DOHH2 (cell line): ENCODE data around the gene CAMTA1.

Source experiments
- H3F3A ChIP-seq: fragments of 200-600 bp; sonication (generic), shearing (Covaris generic); 2 replicates; pipeline ENCODE4 v1.6.0; 2016; ENCODE audit warnings: antibody characterized with exemption, mild to moderate bottlenecking; ENCODE audit not compliant: control insufficient read depth, insufficient read depth
- H3K27ac ChIP-seq: fragments of 200-600 bp; sonication (generic); 2 replicates; pipeline ENCODE4 v1.5.1; 2014; ENCODE audit warnings: low read depth, mild to moderate bottlenecking, low read length, moderate library complexity
- H3K27me3 ChIP-seq: fragments of 200-600 bp; sonication (generic); 2 replicates; pipeline ENCODE4 v1.6.1; 2014; ENCODE audit warnings: mild to moderate bottlenecking, low read length, mixed read lengths; ENCODE audit not compliant: control insufficient read depth
- H3K36me3 ChIP-seq: fragments of 200-600 bp; sonication (generic); 2 replicates; pipeline ENCODE4 v1.6.1; 2014; ENCODE audit warnings: mild to moderate bottlenecking, low read length, moderate library complexity, mixed read lengths; ENCODE audit not compliant: control insufficient read depth
- H3K4me1 ChIP-seq: fragments of 200-600 bp; sonication (generic); 2 replicates; pipeline ENCODE4 v1.6.1; 2014; ENCODE audit warnings: mild to moderate bottlenecking, low read length, mixed read lengths; ENCODE audit not compliant: control insufficient read depth
- H3K4me2 ChIP-seq: fragments of 200-600 bp; sonication (generic); 2 replicates; pipeline ENCODE4 v1.6.0; 2014; ENCODE audit warnings: mild to moderate bottlenecking, low read length, moderate library complexity
- H3K4me3 ChIP-seq: fragments of 200-600 bp; sonication (generic); 2 replicates; pipeline ENCODE4 v1.5.1; 2014; ENCODE audit warnings: mild to moderate bottlenecking, low read length, mixed read lengths
- H3K79me2 ChIP-seq: fragments of 200-600 bp; sonication (generic); 2 replicates; pipeline ENCODE4 v1.6.1; 2014; ENCODE audit warnings: mild to moderate bottlenecking, low read length, mixed read lengths; ENCODE audit not compliant: control insufficient read depth
- H3K9me2 ChIP-seq: fragments of 200-600 bp; sonication (generic); replicated peaks from 2 replicates; pipeline ENCODE4 v1.6.1; 2014; ENCODE audit warnings: mild to moderate bottlenecking, low read length, mixed read lengths; ENCODE audit not compliant: control insufficient read depth
- H3K9me3 ChIP-seq: fragments of 200-600 bp; sonication (generic); 2 replicates; pipeline ENCODE4 v1.6.1; 2014; ENCODE audit warnings: antibody characterized with exemption, low read length, mixed read lengths; ENCODE audit not compliant: control insufficient read depth, insufficient read depth
- H4K20me1 ChIP-seq: fragments of 200-600 bp; sonication (generic); 2 replicates; pipeline ENCODE4 v1.6.0; 2014; ENCODE audit warnings: low read depth, mild to moderate bottlenecking, antibody characterized with exemption, low read length, moderate library complexity; ENCODE audit not compliant: control insufficient read depth, insufficient read depth
- CTCF ChIP-seq: fragments of 200-600 bp; sonication (generic); IDR thresholded peaks from one replicate; pipeline ENCODE4 v1.5.1; 2014; ENCODE audit warnings: antibody characterized with exemption, mild to moderate bottlenecking, low read depth, low read length; ENCODE audit not compliant: poor library complexity, severe bottlenecking
- EZH2phosphoT487 ChIP-seq: fragments of 200-600 bp; sonication (generic); IDR thresholded peaks from 2 replicates; pipeline ENCODE4 v1.6.1; 2017; ENCODE audit warnings: borderline replicate concordance, mild to moderate bottlenecking, antibody characterized with exemption, low read length, moderate library complexity, mixed read lengths

The CAMTA1 gene

GRCh38 chr1:7554385-7555235, 769.4 kb downstream of the CAMTA1 start:
- no peaks in the 10 kb centered on the region for H3K27me3 ChIP-seq
- no peaks in the 10 kb centered on the region for H4K20me1 ChIP-seq
- H3K36me3 ChIP-seq, result no peaks in the 10 kb centered on the region
- H3K79me2 ChIP-seq, result no peaks in the 10 kb centered on the region
- H3K4me1 ChIP-seq, result 0 out of 2 replicates have a peak, but pooled peaks cover 3% of the 10 kb centered on the region
- no peaks in the 10 kb centered on the region for H3F3A ChIP-seq
- no peak for TF ChIP-seq CTCF
- no peak for TF ChIP-seq EZH2phosphoT487
- H3K9me2 ChIP-seq, result no peaks in the 10 kb centered on the region
- H3K4me3 ChIP-seq, result no peak overlapping the region
- no peaks in the 10 kb centered on the region for H3K9me3 ChIP-seq
- no peak overlapping the region for H3K27ac ChIP-seq
- no peak overlapping the region for H3K4me2 ChIP-seq

- H3K27ac ChIP-seq, result no peak overlapping the region
Observed at GRCh38 chr1:7555391-7556185, 770.3 kb downstream of the CAMTA1 start.

GRCh38 chr1:7557301-7557891, 772.1 kb downstream of the CAMTA1 start:
- no peaks in the 10 kb centered on the region for H3K9me2 ChIP-seq
- H3K27me3 ChIP-seq, result no peaks in the 10 kb centered on the region
- no peaks in the 10 kb centered on the region for H3K79me2 ChIP-seq
- H3K36me3 ChIP-seq, result no peaks in the 10 kb centered on the region
- H4K20me1 ChIP-seq, result no peaks in the 10 kb centered on the region
- no peaks in the 10 kb centered on the region for H3F3A ChIP-seq
- no peaks in the 10 kb centered on the region for H3K9me3 ChIP-seq
- no peak overlapping the region for H3K4me3 ChIP-seq
- H3K27ac ChIP-seq, result no peak overlapping the region
- TF ChIP-seq EZH2phosphoT487 (no peak), CTCF (no peak)
- no peak overlapping the region for H3K4me2 ChIP-seq
- 0 out of 2 replicates have a peak, but pooled peaks cover 3% of the 10 kb centered on the region for H3K4me1 ChIP-seq

More at GRCh38 chr1:7555391-7556185, 770.3 kb downstream of the CAMTA1 start:
- Histone ChIP-seq H3K9me3 (no peaks in the 10 kb centered on the region), H3K79me2 (no peaks in the 10 kb centered on the region), H3K4me1 (0 out of 2 replicates have a peak, but pooled peaks cover 3% of the 10 kb centered on the region), H3K4me2 (no peak overlapping the region), H3K4me3 (no peak overlapping the region), H3K27me3 (no peaks in the 10 kb centered on the region), H3K9me2 (no peaks in the 10 kb centered on the region), H3K36me3 (no peaks in the 10 kb centered on the region), H3F3A (no peaks in the 10 kb centered on the region), H4K20me1 (no peaks in the 10 kb centered on the region)
- TF ChIP-seq EZH2phosphoT487, result no peak
- no peak for TF ChIP-seq CTCF
